GM19395 (cell line): ENCODE measurements around the gene LTB.
"Not testable (repeated sequence)": the region's sequence is repeated elsewhere in the genome, so short reads cannot be mapped to it uniquely, and the experiment has no call there.

Source experiments
- ATAC-seq: cut with Tn5 transposase; IDR thresholded peaks from one replicate; pipeline ENCODE4 v1.9.1; 2021; ENCODE audit warnings: mild to moderate bottlenecking, moderate library complexity; ENCODE audit not compliant: unreplicated experiment

Gene LTB

GRCh38 chr6:31556307-31556706 is 25.9 kb downstream of the LTB start:
- ATAC-seq: no peak

GRCh38 chr6:31551371-31551770 is 30.9 kb downstream of the LTB start:
- ATAC-seq: not testable (repeated sequence)

DNA sequence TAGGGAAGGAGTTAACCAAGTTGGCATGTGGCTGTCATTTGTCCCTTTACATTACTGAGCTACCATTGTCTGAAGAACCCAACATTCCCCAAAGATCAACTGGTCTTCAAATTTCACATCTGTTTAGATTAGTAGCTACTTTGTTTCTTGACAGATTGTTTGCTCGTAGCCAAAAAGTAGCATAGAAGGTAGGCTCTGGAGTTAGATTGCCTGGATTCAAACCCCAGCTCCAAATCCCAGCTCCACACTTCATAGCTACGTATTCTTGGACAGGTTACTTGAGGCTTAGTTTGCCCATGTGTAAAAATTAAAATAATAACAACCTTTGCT is 33.7 kb downstream of the LTB start:
- no peak for ATAC-seq

- no peak for ATAC-seq
Observed at GRCh38 chr6:31547727-31548543, 34.3 kb downstream of the LTB start.

DNA sequence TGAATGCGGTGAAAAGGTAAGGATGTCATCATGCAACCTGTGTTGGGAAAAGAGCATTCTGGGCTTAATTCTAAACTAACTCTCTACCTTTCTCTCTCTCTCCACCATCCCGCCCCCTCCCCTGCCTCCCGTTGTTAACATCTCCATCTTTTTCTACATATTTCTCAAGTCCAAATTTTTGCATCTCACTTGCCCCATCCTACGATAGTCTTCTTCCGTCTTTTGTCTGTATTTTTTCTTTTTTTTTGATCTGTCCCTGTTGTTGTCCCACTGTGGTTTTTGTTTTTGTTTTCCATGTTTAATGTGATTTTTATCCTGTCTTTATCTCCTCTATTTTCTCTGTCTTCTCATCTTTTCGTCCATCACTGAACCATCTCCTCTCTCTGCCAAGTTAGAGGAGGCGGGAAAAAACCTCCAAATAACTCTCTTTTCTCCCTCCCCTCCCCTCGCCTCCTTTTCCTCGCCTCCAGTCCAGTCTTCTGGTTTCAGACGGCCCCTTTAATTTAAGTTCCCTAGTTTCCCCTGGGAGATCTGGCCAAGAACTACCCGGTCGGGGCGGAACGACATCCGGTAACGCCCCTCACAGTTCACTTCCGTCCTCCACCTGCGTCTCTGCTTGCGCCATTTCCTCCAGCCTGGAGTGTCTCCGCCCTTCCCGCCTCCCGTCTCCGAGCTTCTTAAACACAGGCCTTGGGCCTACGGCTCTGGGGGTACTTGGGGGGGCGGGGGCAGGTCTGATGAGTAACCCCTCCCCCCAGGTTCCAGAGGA is 35.1 kb downstream of the LTB start, which contains the start of gene NFKBIL1:
Gene NFKBIL1, plus strand, starts transcription at position 651 of the 769 bp plus-strand sequence. Its CDS starts 87 bp downstream, at position 738.
- peak; percentile 74 for ATAC-seq

DNA sequence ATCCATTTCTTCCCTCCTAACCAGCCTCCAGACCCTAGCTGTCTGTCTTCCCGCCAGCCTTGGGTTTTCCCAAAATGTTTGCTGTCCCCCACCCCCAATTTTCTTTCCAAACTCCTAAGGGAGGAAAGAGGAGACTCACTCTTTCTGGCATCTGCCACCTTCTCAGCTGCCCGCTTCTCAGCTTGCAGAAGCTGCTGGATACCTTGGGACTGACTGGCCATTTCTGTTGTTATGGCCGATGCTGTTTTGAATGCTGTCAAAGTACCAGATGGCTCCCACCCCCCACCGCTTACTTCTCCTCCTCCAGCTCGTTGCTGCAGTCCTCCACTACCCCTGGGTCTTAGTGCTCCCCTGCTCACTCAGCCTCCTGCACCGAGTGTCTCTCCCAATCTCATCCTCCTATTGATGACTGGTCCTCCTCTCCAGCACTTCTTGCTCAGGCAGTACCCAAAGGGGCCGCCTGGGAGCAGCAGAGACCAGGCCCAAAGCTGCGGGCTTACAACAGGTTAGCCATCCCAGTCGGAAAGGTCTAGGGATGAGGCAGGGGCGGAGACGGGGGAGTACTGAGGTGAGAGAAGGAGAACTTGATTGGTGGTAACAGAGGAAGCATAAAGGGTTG is 35.8 kb downstream of the LTB start, which contains the start of gene ATP6V1G2:
Gene ATP6V1G2, minus strand, starts transcription at position 270 of the 619 bp plus-strand sequence. Its CDS starts 49 bp downstream, at position 221.
- ATAC-seq: no peak

DNA sequence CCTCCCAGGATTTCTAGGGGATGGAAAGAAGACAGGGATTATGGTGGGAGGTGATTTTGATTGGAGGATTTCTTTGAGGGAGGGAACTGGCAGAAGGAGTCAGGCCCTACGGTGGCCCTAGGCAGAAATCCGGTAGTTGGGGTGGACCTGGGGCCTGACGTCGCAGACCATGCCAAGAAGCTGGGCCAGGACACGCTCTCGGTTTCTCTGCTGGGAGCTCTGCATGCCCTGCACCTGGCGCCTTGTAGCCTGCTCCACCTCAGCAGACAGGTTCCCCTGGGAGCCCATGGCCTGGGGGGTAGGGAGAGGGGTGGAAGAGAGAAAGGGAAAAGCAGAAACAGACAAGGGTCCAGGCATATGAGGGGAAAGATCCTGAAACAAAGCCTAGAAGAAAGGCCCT is 36.9 kb downstream of the LTB start:
- no peak for ATAC-seq

- no peak for ATAC-seq
Observed at GRCh38 chr6:31544676-31545075, 37.5 kb downstream of the LTB start.

DNA sequence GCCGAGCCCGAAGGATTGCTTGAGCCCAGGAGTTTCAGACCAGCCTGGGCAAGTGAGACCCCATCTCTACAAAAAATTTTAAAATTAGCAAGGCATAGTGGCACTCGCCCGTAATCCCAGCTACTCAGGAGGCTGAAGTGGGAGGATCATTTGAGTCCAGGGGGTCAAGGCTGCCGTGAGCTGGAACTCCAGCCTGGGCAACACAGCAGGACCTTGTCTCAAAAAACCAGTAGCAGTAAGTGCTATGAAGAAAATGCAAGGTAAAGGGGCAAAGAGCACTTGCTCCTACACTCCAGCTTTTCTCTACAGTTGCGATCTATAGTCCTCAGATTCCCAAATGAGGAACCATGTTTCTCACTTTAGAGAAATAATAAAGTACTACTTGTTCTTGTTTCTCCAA is 38.6 kb downstream of the LTB start:
- ATAC-seq: no peak

- ATAC-seq: peak; percentile 71
Observed at GRCh38 chr6:31541658-31542521, 40.3 kb downstream of the LTB start, which contains the start of gene DDX39B. TSS of gene DDX39B (minus strand) at chr6:31542003. CDS start at chr6:31540532, 1,471 bp downstream.

- no peak for ATAC-seq
Observed at GRCh38 chr6:31541059-31541657, 41.1 kb downstream of the LTB start.

DNA sequence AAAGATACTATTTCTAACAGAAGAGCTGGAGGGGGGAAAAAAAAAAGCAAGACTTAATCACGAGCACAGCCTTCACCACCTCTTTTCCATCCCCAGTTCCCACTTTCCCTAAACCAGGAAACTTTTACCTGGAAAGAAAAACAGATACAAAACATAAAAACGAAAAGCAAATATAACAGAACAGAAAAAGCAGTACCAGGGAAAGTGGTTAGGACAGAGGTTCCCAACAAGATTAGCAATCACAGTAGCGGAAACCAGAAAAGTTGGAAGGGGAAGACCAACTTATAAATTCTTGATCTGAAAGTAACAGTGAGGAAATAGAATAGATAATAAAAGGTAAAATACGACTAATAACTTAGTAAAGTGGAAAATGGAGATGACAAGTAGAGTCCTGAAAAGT is 41.6 kb downstream of the LTB start:
- ATAC-seq: no peak

GRCh38 chr6:31538805-31539400 is 43.3 kb downstream of the LTB start:
- no peak for ATAC-seq

GRCh38 chr6:31535538-31536324 is 46.5 kb downstream of the LTB start:
- no peak for ATAC-seq

- ATAC-seq: no peak
Observed at GRCh38 chr6:31534521-31535040, 47.6 kb downstream of the LTB start.

DNA sequence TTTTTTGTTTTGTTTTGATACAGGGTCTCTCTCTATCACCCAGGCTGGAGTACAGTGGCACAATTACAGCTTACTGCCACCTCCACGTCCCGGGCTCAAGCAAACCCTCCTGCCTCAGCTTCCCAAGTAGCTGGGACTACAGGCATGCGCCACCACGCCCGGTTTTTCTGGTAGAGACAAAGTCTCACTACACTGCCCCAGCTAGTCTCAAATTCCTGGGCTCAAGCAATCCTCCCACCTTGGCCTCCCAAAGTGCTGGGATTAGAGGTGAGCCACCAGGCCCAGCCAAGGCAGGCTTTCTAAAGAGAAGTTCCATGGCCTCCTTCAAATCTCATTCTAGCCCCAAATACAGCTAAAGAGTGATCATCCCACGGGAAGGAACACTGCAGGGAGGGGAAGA is 48.2 kb downstream of the LTB start:
- ATAC-seq: no peak

DNA sequence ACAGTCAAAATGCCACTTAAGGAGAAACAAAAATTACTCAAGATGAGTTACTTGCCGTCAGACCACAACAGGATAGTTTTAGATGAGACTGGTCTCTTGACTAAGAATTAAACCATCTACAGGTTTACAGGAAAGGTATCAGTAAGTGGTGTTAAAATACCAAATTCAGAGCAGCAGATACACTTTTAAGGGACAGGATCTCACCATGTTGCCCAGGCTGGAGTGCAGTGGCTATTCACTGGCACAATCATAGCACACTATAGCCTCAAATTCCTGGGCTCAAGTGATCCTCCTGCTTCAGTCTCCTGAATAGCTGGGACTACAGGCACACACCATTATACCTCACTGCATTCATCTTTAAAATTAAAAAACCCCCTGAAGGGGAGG is 48.8 kb downstream of the LTB start:
- ATAC-seq: no peak

- ATAC-seq: no peak
Observed at GRCh38 chr6:31532644-31533454, 49.4 kb downstream of the LTB start.
